ENCODE data around the gene SPDL1.

GRCh38 chr5:169534939-169535338, 48.6 kb upstream of the SPDL1 start:
- TF ChIP-seq, protein P1, sequence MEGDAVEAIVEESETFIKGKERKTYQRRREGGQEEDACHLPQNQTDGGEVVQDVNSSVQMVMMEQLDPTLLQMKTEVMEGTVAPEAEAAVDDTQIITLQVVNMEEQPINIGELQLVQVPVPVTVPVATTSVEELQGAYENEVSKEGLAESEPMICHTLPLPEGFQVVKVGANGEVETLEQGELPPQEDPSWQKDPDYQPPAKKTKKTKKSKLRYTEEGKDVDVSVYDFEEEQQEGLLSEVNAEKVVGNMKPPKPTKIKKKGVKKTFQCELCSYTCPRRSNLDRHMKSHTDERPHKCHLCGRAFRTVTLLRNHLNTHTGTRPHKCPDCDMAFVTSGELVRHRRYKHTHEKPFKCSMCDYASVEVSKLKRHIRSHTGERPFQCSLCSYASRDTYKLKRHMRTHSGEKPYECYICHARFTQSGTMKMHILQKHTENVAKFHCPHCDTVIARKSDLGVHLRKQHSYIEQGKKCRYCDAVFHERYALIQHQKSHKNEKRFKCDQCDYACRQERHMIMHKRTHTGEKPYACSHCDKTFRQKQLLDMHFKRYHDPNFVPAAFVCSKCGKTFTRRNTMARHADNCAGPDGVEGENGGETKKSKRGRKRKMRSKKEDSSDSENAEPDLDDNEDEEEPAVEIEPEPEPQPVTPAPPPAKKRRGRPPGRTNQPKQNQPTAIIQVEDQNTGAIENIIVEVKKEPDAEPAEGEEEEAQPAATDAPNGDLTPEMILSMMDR (conservative IDR thresholded peaks at IDR 0.05; ENCODE audit: low read depth, low read length): no peak
- TF ChIP-seq EZH2 (IDR thresholded peaks at IDR 0.05; ENCODE audit: low read length, unreplicated experiment): no peak
